ENCODE measurements around the gene FBXO31.
"Not testable (repeated sequence)": the region's sequence is repeated elsewhere in the genome, so short reads cannot be mapped to it uniquely, and the experiment has no call there.

DNA sequence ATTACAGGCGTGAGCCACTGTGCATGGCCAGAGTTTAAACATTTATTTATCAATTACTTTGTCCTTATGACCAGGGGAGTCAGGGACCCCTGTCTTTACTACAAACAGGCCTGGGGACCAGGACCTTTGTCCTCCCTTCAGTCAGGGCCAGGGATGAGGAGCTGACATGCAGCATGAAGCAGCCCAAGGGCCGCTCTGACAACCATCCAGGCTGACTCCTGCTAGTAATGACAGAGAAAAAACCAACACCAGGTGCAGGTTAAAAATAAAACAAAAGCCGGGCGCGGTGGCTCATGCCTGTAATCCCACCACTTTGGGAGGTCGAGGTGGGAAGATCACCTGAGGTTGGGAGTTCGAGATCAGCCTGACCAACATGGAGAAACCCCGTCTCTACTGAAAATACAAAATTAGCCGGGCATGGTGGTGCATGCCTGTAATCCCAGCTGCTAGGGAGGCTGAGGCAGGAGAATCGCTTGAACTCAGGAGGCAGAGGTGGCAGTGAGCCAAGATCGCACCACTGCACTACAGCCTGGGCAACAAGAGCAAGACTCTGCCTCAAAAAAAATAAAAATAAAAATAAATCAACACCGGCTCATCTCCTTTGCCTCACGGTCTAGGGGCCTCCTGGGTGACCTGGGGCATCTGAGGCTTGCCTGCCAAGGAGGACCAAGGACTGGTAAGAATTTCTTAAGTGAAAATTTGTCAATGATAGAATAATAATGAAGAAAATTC lies 20.6 kb downstream of the FBXO31 start:
- TF ChIP-seq, protein P1, sequence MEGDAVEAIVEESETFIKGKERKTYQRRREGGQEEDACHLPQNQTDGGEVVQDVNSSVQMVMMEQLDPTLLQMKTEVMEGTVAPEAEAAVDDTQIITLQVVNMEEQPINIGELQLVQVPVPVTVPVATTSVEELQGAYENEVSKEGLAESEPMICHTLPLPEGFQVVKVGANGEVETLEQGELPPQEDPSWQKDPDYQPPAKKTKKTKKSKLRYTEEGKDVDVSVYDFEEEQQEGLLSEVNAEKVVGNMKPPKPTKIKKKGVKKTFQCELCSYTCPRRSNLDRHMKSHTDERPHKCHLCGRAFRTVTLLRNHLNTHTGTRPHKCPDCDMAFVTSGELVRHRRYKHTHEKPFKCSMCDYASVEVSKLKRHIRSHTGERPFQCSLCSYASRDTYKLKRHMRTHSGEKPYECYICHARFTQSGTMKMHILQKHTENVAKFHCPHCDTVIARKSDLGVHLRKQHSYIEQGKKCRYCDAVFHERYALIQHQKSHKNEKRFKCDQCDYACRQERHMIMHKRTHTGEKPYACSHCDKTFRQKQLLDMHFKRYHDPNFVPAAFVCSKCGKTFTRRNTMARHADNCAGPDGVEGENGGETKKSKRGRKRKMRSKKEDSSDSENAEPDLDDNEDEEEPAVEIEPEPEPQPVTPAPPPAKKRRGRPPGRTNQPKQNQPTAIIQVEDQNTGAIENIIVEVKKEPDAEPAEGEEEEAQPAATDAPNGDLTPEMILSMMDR (IDR thresholded peaks at IDR 0.05 in 4 of 5, conservative IDR thresholded peaks at IDR 0.05 in 1 of 5) = not testable (repeated sequence)
- peak; percentile 69 for TF ChIP-seq POLR2A (IDR thresholded peaks at IDR 0.05)

All from gastrocnemius medialis (tissue), 4 donors.